H1 (cell line): ENCODE data around the gene QSER1. TPM values are rescaled to one million over a fixed set of nuclear protein-coding genes. Genes with fewer than 3 reads are reported as not detected.

Source experiments
- ATF3 ChIP-seq: IDR thresholded peaks from 2 replicates; pipeline ENCODE4 v1.6.1; 2011; ENCODE audit warnings: low read depth, mild to moderate bottlenecking, low read length; ENCODE audit not compliant: insufficient read depth
- CHD1 ChIP-seq: IDR thresholded peaks from 2 replicates; pipeline ENCODE4 v1.6.1; 2012; ENCODE audit warnings: low read depth, low read length, improper control_type of control experiment
- E2F6 ChIP-seq: IDR thresholded peaks from 2 replicates; pipeline ENCODE4 v1.6.1; 2012; ENCODE audit warnings: inconsistent platforms
- FOSL1 ChIP-seq: IDR thresholded peaks from 2 replicates; pipeline ENCODE4 v1.6.1; 2011; ENCODE audit warnings: mild to moderate bottlenecking, low read depth, low read length, moderate library complexity; ENCODE audit not compliant: insufficient read depth
- POLR2AphosphoS5 ChIP-seq: IDR thresholded peaks from 2 replicates; pipeline ENCODE4 v1.6.1; 2011; ENCODE audit warnings: low read depth, low read length
- TCF12 ChIP-seq: IDR thresholded peaks from 2 replicates; pipeline ENCODE4 v1.6.1; 2011; ENCODE audit warnings: low read depth, mild to moderate bottlenecking, low read length
- USF2 ChIP-seq: IDR thresholded peaks from 2 replicates; pipeline ENCODE4 v1.6.1; 2011; ENCODE audit warnings: low read length, improper control_type of control experiment
- polyA plus RNA-seq, 7 experiments: library from polyadenylated mRNA; depleted of rRNA in 3 of 7; stranded (reverse) in 5 of 7; unstranded in 2 of 7; fragments of >200 nt in 5 of 7; fragments of 200-250 nt in 2 of 7; gene quantifications; 1 replicate in 5 of 7; 2 replicates in 1 of 7; 4 replicates in 1 of 7; pipeline versions ENCODE4 v1.2.1 to v1.2.3, GENCODE V29; 2011 to 2013; ENCODE audit warnings: missing spikeins in 2 of 7, mixed read lengths in 2 of 7
- total RNA-seq: library from RNA; stranded (reverse); fragmentation: NEBNext Ultra II Directional; extraction: Animal tissue kit (Norgen Biotek cat#: 25700); gene quantifications from 2 replicates; pipeline ENCODE4 v1.2.1, GENCODE V29; 2021

The QSER1 gene
- total and polyA plus RNA-seq, 2 of the 8 experiments (the other 6 are each of a cell fraction or from before 2014, with no cell fraction given) = 29.3 to 117 TPM

- TF ChIP-seq FOSL1 (no peak), ATF3 (no peak), E2F6 (no peak), CHD1 (no peak), POLR2AphosphoS5 (no peak), USF2 (no peak), TCF12 (no peak)
Measured at GRCh38 chr11:32911413-32911812, 18.8 kb downstream of the QSER1 start (continued).
